ENCODE measurements around the gene MLXIP. TPM values are rescaled to one million over a fixed set of nuclear protein-coding genes. Genes with fewer than 3 reads are reported as not detected.

MLXIP gene
- total RNA-seq, 1 experiment from 2014 or later = 32.4 TPM

DNA sequence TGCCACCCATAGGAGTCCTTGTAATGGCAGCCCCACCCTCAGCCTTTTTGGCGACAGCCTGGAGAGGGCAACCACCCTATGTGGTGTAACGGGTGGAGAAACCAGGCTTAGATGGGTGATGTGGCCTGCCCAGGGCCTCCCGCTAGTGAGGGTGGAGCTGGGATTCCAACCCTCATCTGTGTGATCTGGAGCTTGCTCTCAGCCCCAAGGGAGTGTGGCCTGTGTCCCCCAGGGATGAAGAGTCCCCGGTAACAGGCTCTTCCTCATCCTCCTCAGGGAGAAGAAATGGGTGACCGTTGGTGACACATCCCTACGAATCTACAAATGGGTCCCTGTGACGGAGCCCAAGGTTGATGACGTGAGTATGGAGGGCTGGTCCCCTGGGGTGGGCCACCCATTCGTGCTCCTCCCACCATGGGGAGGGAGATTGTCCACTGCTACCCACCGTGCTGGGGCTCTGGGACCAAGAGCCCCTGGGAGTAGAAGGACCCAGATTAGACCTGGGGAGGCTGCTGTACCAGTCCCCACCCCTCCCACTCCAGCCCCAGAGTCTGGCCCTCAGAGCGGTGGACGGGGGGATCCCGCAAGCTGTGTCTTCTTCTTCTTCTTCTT lies 48.0 kb upstream of the MLXIP start:
- Histone ChIP-seq H3K4me1 (ENCODE audit: insufficient read depth, low read length) (no peaks in the 10 kb centered on the region), H3K23me2 (ENCODE audit: insufficient read length, low read depth, low read length, poor library complexity, severe bottlenecking) (no peaks in the 10 kb centered on the region), H2BK5ac (ENCODE audit: insufficient read length, low read length) (no peak overlapping the region), H3K14ac (ENCODE audit: insufficient read depth, low read length) (no peak overlapping the region), H3K9ac (ENCODE audit: extremely low read depth, insufficient read length, low read length) (no peak overlapping the region), H3K4me2 (ENCODE audit: insufficient read depth, insufficient read length, low read length) (no peak overlapping the region), H3K9me3 (ENCODE audit: control insufficient read depth, low read depth, low read length) (no peaks in the 10 kb centered on the region), H3K4ac (ENCODE audit: low read depth, low read length) (no peak overlapping the region), H3T11ph (ENCODE audit: low read length) (no peak overlapping the region), H3K27me3 (ENCODE audit: insufficient read depth, low read length) (no peaks in the 10 kb centered on the region), H2BK120ac (ENCODE audit: low read depth, low read length, poor library complexity, severe bottlenecking) (no peak overlapping the region), H3K56ac (ENCODE audit: insufficient read length, low read depth, low read length) (no peak overlapping the region), H3K27ac (ENCODE audit: insufficient read length, low read depth, low read length) (no peak overlapping the region), H3K23ac (ENCODE audit: insufficient read length, low read depth, low read length) (no peak overlapping the region), H2BK15ac (ENCODE audit: low read depth, low read length) (no peak overlapping the region), H4K8ac (replicated peaks; ENCODE audit: insufficient read length, low read depth, low read length) (no peak overlapping the region), H2AFZ (ENCODE audit: low read length) (no peak overlapping the region), H4K5ac (ENCODE audit: insufficient read length, low read depth, low read length) (no peak overlapping the region), H2BK20ac (ENCODE audit: low read depth, low read length, poor library complexity, severe bottlenecking) (no peak overlapping the region), H2AK5ac (ENCODE audit: insufficient read length, low read length) (no peak overlapping the region), H2BK12ac (ENCODE audit: insufficient read length, low read depth, low read length) (no peak overlapping the region), H4K20me1 (ENCODE audit: control insufficient read depth, insufficient read depth, insufficient read length) (peaks cover 3% of the 10 kb centered on the region), H3K79me2 (ENCODE audit: insufficient read depth, low read length) (peaks cover 2% of the 10 kb centered on the region; the same call in 1 of the 2 replicates), H3K79me1 (ENCODE audit: insufficient read depth, low read depth, low read length, poor library complexity, severe bottlenecking) (peaks cover 7% of the 10 kb centered on the region), H4K91ac (ENCODE audit: insufficient read length, low read depth, low read length) (no peak overlapping the region), H3K18ac (ENCODE audit: insufficient read length, low read depth, low read length) (no peak overlapping the region)
- Mint-ChIP-seq H3K4me3 (no peak overlapping the region), H3K4me1 (peaks cover 29 to 32% of the 10 kb centered on the region in 2 experiments), H3K27ac (peak overlapping the region in 1 of 3 experiments; percentile 55; a peak in 2 of 7 replicates), H3K36me3 (ENCODE audit: insufficient read depth in 1 of 3, low read depth in 3 of 3) (peaks cover 6 to 17% (median 7%) of the 10 kb centered on the region in 3 experiments; a peak in 6 of 7 replicates), H3K9me3 (no peaks in the 10 kb centered on the region), H3K27me3 (ENCODE audit: low read depth) (no peaks in the 10 kb centered on the region)
- TF ChIP-seq, protein P1, sequence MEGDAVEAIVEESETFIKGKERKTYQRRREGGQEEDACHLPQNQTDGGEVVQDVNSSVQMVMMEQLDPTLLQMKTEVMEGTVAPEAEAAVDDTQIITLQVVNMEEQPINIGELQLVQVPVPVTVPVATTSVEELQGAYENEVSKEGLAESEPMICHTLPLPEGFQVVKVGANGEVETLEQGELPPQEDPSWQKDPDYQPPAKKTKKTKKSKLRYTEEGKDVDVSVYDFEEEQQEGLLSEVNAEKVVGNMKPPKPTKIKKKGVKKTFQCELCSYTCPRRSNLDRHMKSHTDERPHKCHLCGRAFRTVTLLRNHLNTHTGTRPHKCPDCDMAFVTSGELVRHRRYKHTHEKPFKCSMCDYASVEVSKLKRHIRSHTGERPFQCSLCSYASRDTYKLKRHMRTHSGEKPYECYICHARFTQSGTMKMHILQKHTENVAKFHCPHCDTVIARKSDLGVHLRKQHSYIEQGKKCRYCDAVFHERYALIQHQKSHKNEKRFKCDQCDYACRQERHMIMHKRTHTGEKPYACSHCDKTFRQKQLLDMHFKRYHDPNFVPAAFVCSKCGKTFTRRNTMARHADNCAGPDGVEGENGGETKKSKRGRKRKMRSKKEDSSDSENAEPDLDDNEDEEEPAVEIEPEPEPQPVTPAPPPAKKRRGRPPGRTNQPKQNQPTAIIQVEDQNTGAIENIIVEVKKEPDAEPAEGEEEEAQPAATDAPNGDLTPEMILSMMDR (conservative IDR thresholded peaks at IDR 0.05) = no peak
- no peak for DNase-seq
- WGBS (ENCODE audit: extremely low coverage, insufficient read length, low lambda C conversion rate) = no CpG with 5 or more reads among the region's 13 CpGs

All from H9 (cell line).